ENCODE results near the gene CTSK.

DNA sequence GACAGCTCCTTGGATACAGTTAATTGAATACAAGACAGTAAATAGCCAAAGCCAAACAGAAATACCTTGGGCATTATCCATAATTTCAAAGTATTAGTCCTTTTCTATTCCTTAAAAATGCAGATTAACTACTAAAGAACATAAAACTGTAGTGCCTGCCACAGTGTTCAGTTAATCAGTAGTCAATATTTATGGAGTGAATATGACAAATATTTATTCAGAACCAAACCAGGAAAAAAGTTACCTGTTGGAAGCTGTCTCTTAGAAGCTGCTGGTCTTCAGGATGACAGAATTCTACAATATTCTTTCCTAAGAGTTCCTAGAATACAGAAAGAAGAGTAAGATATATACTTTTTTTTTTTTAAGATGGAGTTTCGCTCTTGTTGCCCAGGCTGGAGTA lies 18.2 kb upstream of the CTSK start:
- TF ChIP-seq, protein P1, sequence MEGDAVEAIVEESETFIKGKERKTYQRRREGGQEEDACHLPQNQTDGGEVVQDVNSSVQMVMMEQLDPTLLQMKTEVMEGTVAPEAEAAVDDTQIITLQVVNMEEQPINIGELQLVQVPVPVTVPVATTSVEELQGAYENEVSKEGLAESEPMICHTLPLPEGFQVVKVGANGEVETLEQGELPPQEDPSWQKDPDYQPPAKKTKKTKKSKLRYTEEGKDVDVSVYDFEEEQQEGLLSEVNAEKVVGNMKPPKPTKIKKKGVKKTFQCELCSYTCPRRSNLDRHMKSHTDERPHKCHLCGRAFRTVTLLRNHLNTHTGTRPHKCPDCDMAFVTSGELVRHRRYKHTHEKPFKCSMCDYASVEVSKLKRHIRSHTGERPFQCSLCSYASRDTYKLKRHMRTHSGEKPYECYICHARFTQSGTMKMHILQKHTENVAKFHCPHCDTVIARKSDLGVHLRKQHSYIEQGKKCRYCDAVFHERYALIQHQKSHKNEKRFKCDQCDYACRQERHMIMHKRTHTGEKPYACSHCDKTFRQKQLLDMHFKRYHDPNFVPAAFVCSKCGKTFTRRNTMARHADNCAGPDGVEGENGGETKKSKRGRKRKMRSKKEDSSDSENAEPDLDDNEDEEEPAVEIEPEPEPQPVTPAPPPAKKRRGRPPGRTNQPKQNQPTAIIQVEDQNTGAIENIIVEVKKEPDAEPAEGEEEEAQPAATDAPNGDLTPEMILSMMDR (conservative IDR thresholded peaks at IDR 0.05): no peak
- no peak for TF ChIP-seq EZH2 (IDR thresholded peaks at IDR 0.05; ENCODE audit: low read depth)
